WTC11 (cell line): ENCODE measurements around the gene IRF7.

Experiments
- HMGXB4 ChIP-seq: sonication (generic); formaldehyde crosslinking; IDR thresholded peaks from 2 replicates; pipeline ENCODE4 v1.8.1; 2023; ENCODE audit warnings: mild to moderate bottlenecking, moderate library complexity, missing genetic modification reagents
- JAZF1 ChIP-seq: fragments of 250-450 bp; sonication (Bioruptor Pico); IDR thresholded peaks from 2 replicates; pipeline ENCODE4 v1.9.0; 2021; ENCODE audit warnings: moderate library complexity, mild to moderate bottlenecking, inconsistent platforms
- MYBL2 ChIP-seq: sonication (generic); formaldehyde crosslinking; IDR thresholded peaks from 2 replicates; pipeline ENCODE4 v1.8.1; 2023; ENCODE audit warnings: mild to moderate bottlenecking, moderate library complexity, missing genetic modification reagents
- NR3C1 ChIP-seq: sonication (generic); formaldehyde crosslinking; conservative IDR thresholded peaks from 2 replicates; pipeline ENCODE4 v1.8.1; 2023; ENCODE audit warnings: low read depth, mild to moderate bottlenecking, missing genetic modification reagents
- PRRX2 ChIP-seq: fragments of 250-450 bp; sonication (Bioruptor Pico); IDR thresholded peaks from 2 replicates; pipeline ENCODE4 v1.8.0; 2021; ENCODE audit warnings: mild to moderate bottlenecking
- RELA ChIP-seq: sonication (generic); formaldehyde crosslinking; IDR thresholded peaks from 2 replicates; pipeline ENCODE4 v1.8.1; 2022; ENCODE audit warnings: missing genetic modification reagents, mild to moderate bottlenecking, borderline replicate concordance
- SP1 ChIP-seq: sonication (generic); formaldehyde crosslinking; conservative IDR thresholded peaks from 2 replicates; pipeline ENCODE4 v1.8.1; 2022; ENCODE audit warnings: missing genetic modification reagents
- TP53 ChIP-seq: sonication (generic); formaldehyde crosslinking; IDR thresholded peaks from 2 replicates; pipeline ENCODE4 v1.8.1; 2023; ENCODE audit warnings: mild to moderate bottlenecking, missing genetic modification reagents
- ZBTB21 ChIP-seq: sonication (generic); formaldehyde crosslinking; IDR thresholded peaks from 2 replicates; pipeline ENCODE4 v1.8.1; 2023; ENCODE audit warnings: mild to moderate bottlenecking, missing genetic modification reagents, borderline replicate concordance
- TF ChIP-seq, protein P1 (sequence below): fragments of 200-600 bp; IDR thresholded peaks from 2 replicates; pipeline ENCODE4 v1.8.0; 2022; ENCODE audit warnings: antibody characterized with exemption
- TF ChIP-seq, protein P2 (sequence below): sonication (generic); formaldehyde crosslinking; IDR thresholded peaks from 2 replicates; pipeline ENCODE4 v1.8.1; 2023; ENCODE audit warnings: mild to moderate bottlenecking, missing genetic modification reagents

DNA sequence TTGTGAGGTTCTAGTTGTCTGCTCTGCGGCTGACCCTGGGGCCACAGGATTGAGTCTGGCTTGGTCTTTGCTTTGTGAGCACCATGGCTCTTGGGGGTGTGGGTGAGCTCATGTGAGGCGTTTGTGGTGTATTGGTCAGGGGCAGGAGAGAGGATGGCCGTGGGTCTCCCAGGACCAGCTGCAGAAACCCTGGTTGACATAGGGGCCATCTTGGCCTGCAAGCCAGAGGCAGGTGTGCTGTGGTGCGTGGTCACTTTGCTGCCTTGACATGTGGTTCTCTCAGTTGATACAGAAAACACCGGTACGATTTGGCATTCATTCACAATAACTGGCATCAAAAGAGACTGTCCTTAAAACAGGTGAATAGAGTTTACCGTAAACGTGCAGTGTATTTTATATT, 28.2 kb downstream of the IRF7 start:
- TF ChIP-seq HMGXB4 (CRISPR knock-in tag) (no peak), MYBL2 (CRISPR knock-in tag) (no peak), ZBTB21 (CRISPR knock-in tag) (no peak), PRRX2 (CRISPR knock-in tag) (no peak), JAZF1 (no peak), NR3C1 (CRISPR knock-in tag) (no peak), SP1 (CRISPR knock-in tag) (no peak), RELA (CRISPR knock-in tag) (no peak), TP53 (CRISPR knock-in tag) (no peak)
- TF ChIP-seq, protein P1, sequence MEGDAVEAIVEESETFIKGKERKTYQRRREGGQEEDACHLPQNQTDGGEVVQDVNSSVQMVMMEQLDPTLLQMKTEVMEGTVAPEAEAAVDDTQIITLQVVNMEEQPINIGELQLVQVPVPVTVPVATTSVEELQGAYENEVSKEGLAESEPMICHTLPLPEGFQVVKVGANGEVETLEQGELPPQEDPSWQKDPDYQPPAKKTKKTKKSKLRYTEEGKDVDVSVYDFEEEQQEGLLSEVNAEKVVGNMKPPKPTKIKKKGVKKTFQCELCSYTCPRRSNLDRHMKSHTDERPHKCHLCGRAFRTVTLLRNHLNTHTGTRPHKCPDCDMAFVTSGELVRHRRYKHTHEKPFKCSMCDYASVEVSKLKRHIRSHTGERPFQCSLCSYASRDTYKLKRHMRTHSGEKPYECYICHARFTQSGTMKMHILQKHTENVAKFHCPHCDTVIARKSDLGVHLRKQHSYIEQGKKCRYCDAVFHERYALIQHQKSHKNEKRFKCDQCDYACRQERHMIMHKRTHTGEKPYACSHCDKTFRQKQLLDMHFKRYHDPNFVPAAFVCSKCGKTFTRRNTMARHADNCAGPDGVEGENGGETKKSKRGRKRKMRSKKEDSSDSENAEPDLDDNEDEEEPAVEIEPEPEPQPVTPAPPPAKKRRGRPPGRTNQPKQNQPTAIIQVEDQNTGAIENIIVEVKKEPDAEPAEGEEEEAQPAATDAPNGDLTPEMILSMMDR = no peak
- TF ChIP-seq, protein P2, sequence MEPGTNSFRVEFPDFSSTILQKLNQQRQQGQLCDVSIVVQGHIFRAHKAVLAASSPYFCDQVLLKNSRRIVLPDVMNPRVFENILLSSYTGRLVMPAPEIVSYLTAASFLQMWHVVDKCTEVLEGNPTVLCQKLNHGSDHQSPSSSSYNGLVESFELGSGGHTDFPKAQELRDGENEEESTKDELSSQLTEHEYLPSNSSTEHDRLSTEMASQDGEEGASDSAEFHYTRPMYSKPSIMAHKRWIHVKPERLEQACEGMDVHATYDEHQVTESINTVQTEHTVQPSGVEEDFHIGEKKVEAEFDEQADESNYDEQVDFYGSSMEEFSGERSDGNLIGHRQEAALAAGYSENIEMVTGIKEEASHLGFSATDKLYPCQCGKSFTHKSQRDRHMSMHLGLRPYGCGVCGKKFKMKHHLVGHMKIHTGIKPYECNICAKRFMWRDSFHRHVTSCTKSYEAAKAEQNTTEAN (CRISPR knock-in tag) = no peak
